ENCODE data around the gene PIK3R3. TPM values are rescaled to one million over a fixed set of nuclear protein-coding genes. Genes with fewer than 3 reads are reported as not detected.
"Not testable (repeated sequence)": the region's sequence is repeated elsewhere in the genome, so short reads cannot be mapped to it uniquely, and the experiment has no call there.

PIK3R3 gene
- total RNA-seq, 1 donor from 2014 or later, result 41.3 TPM

DNA sequence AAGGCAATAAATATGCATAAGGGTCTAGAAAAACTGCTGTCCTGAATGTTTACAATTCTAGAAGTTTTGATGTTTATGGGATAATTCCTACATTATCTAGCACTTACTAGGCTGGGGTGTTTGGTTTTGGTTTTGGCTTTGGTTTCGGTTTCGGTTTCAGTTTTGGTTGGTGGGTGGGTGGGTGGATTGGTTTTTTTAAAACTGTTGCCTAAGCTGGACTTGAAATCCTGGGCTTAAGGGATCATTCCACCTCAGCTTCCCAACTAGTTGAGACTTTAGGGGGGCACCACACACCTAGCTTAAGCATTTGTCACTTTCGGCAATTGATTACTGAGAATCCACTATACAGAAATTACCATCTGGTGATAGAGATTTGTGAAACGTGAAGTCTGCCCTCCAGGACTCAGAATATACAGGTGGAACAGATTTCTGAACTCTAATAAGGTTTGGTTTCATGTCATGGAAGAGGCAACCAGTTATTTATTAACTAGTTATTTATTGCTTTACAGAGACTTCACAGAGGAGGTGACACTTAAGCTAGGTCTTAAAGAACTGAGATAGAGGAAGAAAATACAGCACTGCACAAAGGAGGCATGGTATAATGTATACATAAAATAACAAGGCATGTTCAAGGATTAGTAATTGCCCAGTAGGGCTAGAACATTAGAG is 69.6 kb downstream of the PIK3R3 start:
- no peak for DNase-seq (ENCODE audit: low spot score in 2 of 2, unreplicated experiment in 2 of 2)
- Mint-ChIP-seq H3K9me3 (peaks cover 7% of the 10 kb centered on the region), H3K36me3 (peaks cover 42% of the 10 kb centered on the region), H3K4me1 (no peaks in the 10 kb centered on the region), H3K4me3 (no peak overlapping the region), H3K27me3 (ENCODE audit: low read depth) (no peaks in the 10 kb centered on the region), H3K27ac (no peak overlapping the region)
- TF ChIP-seq, protein P1, sequence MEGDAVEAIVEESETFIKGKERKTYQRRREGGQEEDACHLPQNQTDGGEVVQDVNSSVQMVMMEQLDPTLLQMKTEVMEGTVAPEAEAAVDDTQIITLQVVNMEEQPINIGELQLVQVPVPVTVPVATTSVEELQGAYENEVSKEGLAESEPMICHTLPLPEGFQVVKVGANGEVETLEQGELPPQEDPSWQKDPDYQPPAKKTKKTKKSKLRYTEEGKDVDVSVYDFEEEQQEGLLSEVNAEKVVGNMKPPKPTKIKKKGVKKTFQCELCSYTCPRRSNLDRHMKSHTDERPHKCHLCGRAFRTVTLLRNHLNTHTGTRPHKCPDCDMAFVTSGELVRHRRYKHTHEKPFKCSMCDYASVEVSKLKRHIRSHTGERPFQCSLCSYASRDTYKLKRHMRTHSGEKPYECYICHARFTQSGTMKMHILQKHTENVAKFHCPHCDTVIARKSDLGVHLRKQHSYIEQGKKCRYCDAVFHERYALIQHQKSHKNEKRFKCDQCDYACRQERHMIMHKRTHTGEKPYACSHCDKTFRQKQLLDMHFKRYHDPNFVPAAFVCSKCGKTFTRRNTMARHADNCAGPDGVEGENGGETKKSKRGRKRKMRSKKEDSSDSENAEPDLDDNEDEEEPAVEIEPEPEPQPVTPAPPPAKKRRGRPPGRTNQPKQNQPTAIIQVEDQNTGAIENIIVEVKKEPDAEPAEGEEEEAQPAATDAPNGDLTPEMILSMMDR (IDR thresholded peaks at IDR 0.05; ENCODE audit: unreplicated experiment), result no peak

DNA sequence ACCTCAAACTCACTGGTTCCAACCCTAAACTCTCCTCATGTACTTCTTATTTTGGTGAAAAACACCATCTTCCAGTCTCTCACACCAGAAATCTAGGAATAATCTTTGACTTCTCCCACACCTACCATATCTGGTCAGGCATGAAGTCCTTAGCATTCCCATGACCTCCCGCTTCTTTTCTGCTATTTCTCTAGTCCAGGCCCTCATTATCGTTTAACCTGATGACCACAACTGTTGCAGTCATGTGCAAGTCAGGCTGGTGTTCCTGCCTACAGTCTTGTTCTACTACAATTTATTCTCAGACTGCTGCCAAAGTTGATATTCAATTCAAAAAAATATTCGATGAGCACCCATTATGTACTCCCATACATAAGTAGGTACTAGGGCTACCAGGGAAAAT is 71.3 kb downstream of the PIK3R3 start:
- DNase-seq (ENCODE audit: low spot score in 2 of 2, unreplicated experiment in 2 of 2), result no peak
- Mint-ChIP-seq H3K9me3 (peaks cover 10% of the 10 kb centered on the region), H3K27ac (no peak overlapping the region), H3K4me3 (no peak overlapping the region), H3K36me3 (peaks cover 52% of the 10 kb centered on the region), H3K4me1 (no peaks in the 10 kb centered on the region), H3K27me3 (ENCODE audit: low read depth) (no peaks in the 10 kb centered on the region)
- TF ChIP-seq, protein P1 (IDR thresholded peaks at IDR 0.05; ENCODE audit: unreplicated experiment), result no peak

DNA sequence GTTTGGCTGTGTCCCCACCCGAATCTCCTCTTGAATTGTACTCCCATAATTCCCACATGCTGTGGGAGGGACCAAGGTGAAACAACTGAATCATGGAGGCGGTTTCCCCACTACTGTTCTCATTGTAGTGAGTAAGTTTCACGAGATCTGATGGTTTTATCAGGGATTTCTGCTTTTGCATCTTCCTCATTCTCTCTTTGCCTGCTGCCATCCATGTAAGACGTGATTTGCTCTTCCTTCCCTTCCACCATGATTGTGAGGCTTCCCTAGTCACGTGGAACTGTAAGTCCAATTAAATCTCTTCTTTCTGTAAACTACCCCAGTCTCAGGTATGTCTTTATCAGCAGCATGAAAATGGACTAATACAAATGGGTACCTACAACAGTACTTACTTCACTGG is 73.5 kb downstream of the PIK3R3 start:
- no peaks in the 10 kb centered on the region for H3K4me1 Mint-ChIP-seq
- H3K4me3 Mint-ChIP-seq, result no peak overlapping the region
- H3K36me3 Mint-ChIP-seq, result peaks cover 59% of the 10 kb centered on the region

DNA sequence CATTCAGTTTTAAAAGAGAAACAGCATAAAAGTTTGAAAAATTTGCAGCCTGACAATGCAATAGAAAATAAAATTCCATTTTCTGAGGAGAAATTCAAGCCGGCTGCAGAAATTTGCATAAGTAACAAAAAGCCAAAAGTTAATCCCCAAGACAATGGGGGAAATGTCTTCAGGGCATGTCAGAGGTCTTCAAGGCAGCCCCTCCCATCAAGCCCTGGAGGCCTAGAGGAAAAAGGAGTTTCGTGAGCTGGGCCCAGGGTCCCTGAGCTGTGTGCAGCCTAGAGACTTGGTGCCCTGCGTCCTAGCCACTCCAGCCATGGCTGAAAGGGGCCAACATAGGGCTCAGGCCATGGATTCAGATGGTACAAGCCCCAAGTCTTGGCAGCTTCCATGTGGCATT is 74.6 kb downstream of the PIK3R3 start:
- DNase-seq (ENCODE audit: low spot score in 2 of 2, unreplicated experiment in 2 of 2), result no peak
- Mint-ChIP-seq H3K36me3 (peaks cover 60% of the 10 kb centered on the region), H3K27ac (no peak overlapping the region), H3K27me3 (ENCODE audit: low read depth) (no peaks in the 10 kb centered on the region), H3K4me3 (no peak overlapping the region), H3K4me1 (no peaks in the 10 kb centered on the region), H3K9me3 (peaks cover 10% of the 10 kb centered on the region)
- TF ChIP-seq, protein P1 (IDR thresholded peaks at IDR 0.05; ENCODE audit: unreplicated experiment), result no peak

More for the DNA sequence above, 73.5 kb downstream of the PIK3R3 start:
- Mint-ChIP-seq H3K27ac (no peak overlapping the region), H3K27me3 (ENCODE audit: low read depth) (no peaks in the 10 kb centered on the region), H3K9me3 (peaks cover 10% of the 10 kb centered on the region)
- DNase-seq (ENCODE audit: low spot score in 2 of 2, unreplicated experiment in 2 of 2), result no peak
- TF ChIP-seq, protein P1 (IDR thresholded peaks at IDR 0.05; ENCODE audit: unreplicated experiment), result no peak

DNA sequence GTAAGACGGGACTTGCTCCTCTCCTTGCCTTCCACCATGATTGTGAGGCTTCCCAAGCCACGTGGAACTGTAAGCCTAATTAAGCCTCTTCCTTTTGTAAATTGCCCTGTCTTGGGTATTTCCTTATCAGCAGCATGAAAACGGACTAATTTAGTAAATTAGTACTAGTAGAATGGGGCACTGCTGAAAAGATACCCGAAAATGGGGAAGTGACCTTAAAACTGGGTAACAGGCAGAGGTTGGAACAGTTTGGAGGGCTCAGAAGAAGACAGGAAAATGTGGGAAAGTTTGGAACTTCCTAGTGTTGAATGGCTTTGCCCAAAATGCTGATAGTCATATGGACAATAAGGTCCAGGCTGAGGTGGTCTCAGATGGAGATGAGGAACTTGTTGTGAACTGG is 75.2 kb downstream of the PIK3R3 start:
- peaks cover 10% of the 10 kb centered on the region for H3K9me3 Mint-ChIP-seq
- not testable (repeated sequence) for H3K4me3 Mint-ChIP-seq; H3K27ac Mint-ChIP-seq; DNase-seq (ENCODE audit: low spot score in 2 of 2, unreplicated experiment in 2 of 2); H3K27me3 Mint-ChIP-seq (ENCODE audit: low read depth); H3K4me1 Mint-ChIP-seq
- peaks cover 60% of the 10 kb centered on the region for H3K36me3 Mint-ChIP-seq

DNA sequence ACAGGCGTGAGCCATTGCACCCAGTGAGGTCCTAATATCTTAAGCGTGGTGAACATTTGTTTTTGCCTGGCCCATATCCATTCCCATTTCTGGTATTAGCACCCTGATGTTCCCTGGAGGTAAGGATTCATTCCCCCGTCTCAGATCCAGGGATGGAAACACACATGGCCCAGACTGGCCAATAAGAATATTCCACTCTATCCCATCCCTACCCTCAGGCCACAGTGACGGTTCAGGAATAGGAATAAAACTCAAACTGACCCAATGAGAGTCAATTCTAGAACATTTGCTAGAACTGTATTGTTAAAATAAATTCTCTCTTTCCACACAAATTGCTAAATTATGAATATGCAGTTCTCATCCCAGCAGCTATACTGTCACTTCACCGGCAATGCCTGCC is 76.1 kb downstream of the PIK3R3 start:
- no peaks in the 10 kb centered on the region for H3K4me1 Mint-ChIP-seq
- H3K9me3 Mint-ChIP-seq, result peaks cover 10% of the 10 kb centered on the region
- H3K36me3 Mint-ChIP-seq, result peaks cover 53% of the 10 kb centered on the region
- DNase-seq (ENCODE audit: low spot score in 2 of 2, unreplicated experiment in 2 of 2), result no peak
- H3K27me3 Mint-ChIP-seq (ENCODE audit: low read depth), result no peaks in the 10 kb centered on the region
- TF ChIP-seq, protein P1 (IDR thresholded peaks at IDR 0.05; ENCODE audit: unreplicated experiment), result no peak
- no peak overlapping the region for H3K4me3 Mint-ChIP-seq
- H3K27ac Mint-ChIP-seq, result no peak overlapping the region
